Measurements from ENCODE around the gene RPL3. TPM values are rescaled to one million over a fixed set of nuclear protein-coding genes. Genes with fewer than 3 reads are reported as not detected.
"Not testable (repeated sequence)": the region's sequence is repeated elsewhere in the genome, so short reads cannot be mapped to it uniquely, and the experiment has no call there.

Gene RPL3
- total RNA-seq, 1 experiment from 2014 or later, result 6,349 TPM

DNA sequence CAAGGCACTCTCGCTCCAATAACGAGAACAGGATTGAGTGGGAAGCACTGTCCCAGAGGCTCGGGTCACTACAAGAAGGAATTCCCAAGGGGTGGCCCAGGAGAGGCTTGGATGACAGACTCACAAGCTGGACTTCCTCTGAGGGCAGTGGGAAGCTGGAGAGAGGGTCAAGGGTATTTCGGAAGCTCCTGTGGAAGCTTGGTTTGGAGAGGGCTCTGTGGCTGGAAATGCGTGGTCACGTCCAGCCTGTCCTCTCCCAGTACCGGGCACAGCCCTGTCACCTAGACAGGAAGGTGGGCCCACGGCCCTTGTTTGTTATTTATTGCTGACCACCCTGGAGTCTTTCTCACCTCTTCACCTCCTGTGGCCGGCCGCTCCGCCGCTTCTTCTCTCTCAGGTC is 35.7 kb upstream of the RPL3 start:
- in situ Hi-C loops (cut with HindIII; ENCODE audit: low sequenced_read_pairs), result loop anchor here (10.0 kb wide), 1 partner anchor 50 kb away; no protein-coding TSS in a partner anchor

DNA sequence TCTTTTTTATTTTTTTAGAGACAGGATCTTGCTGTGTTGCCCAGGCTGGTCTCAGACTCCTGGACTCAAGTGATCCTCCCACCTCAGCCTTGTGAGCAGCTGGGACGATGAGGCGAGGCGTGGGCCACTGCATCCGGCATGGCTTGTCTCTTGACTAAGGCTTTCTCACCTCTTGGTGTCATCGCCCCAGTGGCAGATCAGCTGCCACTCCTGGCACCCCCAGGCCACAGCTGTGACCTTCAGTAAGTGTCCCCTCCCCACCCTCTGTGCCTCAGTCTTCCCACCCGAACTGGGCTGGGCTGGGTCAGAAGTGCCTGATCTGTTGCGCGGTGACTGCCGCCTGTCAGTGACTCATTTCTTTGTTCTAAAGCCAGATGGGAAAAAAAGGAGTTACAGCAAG is 33.9 kb upstream of the RPL3 start:
- no peak for DNase-seq (ENCODE audit: low spot score)
- in situ Hi-C loops (cut with HindIII; ENCODE audit: low sequenced_read_pairs), result loop anchor here (10.0 kb wide), 1 partner anchor 51 kb away; no protein-coding TSS in a partner anchor

More for the DNA sequence above, 35.7 kb upstream of the RPL3 start:
- peak; percentile 46 for DNase-seq (ENCODE audit: low spot score)

DNA sequence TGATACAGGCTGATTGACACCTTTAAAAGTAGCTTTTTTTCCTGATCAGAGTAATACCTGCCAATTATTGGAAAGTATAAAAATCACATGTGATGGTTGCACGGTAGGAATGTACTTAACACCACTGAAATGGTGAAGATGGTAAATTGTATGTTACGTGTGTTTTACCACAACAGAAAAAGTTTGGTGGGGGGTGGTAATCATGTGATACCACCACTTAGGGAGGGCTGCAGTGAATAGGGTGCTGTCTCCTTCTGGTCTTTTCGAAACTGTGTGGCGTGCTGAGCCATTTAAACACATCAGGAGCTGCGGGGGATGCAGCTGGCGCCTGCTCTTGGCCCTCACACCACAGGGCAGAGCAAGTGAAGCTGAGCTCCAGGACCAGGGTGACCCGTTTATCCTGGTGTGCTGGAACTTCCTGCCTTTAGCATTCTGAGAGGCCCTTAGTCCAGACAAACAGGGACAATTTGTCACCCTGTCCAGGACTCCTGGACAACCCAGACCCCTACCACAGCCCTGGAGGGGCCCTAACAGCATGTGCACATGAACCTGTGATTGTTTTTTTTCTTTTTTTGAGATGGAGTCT is 33.0 kb upstream of the RPL3 start:
- in situ Hi-C loops (cut with HindIII; ENCODE audit: low sequenced_read_pairs), result loop anchor here (10.0 kb wide), 1 partner anchor 52 kb away; no protein-coding TSS in a partner anchor

DNA sequence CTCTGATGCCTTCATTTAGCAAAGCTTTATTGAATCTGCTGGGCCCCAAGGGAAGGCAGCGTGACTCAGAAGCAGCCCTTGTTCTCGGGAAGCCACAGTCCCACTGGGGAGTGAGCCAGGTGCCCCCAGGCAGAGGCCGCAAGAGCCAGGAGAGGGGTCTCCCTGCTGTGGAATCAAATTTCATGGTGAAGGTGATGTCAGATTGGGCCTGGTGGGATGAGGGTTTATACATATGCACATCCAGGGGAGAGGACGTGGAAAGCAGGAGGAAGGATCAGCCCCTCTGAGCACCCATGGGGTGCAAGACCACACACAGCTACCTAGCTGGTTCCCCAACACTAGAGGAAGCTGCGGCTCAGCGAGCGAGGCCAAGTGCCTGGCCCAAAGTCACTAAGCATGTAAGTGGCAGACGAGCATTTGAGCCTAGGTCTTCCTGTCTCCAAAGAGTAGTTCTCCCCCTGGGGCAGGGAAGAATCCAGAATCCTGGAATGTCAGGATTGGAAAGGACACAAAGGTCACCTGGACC is 32.3 kb upstream of the RPL3 start:
- in situ Hi-C loops (cut with HindIII; ENCODE audit: low sequenced_read_pairs), result loop anchor here (10.0 kb wide), 1 partner anchor 53 kb away; no protein-coding TSS in a partner anchor
- peak; percentile 62 for DNase-seq (ENCODE audit: low spot score)

More for the DNA sequence above, 33.0 kb upstream of the RPL3 start:
- no peak for DNase-seq (ENCODE audit: low spot score)

DNA sequence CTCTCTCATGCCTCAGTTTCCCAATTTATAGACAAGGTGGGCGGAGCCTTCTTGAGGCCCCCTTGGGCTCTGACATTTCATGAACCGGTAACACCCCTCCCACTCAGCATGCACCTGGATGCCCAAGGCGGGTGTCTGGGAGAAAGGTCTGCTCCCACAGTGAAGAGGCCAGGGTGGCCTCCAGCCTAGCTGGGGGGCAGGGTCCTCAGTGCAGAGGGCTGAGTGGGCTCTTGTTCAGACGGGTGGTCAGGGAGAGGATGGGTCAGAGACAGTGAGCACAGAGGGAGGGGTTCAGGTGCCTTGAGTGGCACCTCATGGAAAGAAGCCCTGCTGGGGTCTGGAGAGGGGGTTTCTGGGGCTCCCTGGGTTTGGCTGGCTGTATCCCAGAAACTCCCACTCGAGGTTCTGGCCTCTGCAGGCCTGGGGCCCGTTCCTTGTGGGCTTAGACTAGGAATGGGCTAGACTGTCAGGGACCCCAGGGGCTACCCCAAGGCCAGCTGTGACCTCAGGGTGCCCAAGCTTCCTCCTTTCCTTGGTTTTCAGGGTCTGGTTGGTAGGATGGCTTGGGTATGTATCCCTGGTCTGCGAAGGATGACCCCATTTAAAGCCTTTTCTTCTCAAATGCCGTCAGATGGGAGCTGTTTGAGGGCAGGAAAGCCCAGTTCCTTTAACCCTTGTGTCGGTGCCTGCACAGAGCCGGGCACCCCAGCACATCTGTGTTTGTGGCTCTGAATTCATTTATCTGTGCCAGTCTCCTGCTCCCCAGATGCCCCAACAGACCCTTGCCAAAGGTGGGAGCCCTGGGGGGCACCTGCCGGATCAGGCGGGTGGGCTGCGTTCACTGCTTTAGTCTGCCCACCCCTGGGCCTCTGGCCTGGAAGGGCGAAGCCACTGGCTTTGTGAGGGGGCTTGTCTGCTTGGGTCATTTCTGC is 31.6 kb upstream of the RPL3 start:
- DNase-seq (ENCODE audit: low spot score), result no peak
- in situ Hi-C loops (cut with HindIII; ENCODE audit: low sequenced_read_pairs), result loop anchor here (10.0 kb wide), 1 partner anchor 54 kb away; no protein-coding TSS in a partner anchor

DNA sequence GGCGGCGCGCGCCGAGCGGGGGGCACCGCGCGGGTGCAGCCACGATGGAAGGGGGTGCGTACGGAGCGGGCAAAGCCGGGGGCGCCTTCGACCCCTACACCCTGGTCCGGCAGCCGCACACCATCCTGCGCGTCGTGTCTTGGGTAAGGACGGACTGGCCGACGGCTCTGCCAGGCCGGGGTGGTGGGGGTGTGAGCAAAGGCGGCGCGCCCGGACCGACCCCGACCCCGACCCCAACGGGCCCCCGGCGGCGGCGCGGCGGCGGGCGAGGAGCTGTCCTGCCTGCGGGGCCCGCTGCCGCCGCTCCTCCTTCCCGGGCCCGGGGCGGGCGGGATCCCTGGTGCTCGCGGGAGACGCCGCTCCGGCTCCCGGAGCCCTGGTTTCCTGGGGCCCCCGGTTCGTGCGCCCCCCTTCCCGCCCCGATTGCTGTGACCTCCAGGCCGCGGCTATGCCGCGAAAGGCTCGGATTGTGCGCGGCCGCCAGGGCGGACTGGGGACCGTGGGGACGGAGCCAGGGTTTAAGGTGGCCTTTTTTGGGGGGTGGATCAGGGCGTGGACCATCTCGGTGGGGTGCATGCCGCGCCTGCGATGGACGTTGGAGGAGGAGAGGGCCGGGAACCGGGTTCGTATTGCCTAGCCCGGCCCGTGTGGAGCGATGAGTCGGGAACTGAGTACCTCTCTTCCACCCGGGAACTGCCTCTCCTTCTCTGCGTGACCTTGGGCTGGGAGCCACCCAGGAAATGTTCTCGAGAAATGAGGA is 30.7 kb upstream of the RPL3 start, which contains the start of gene SYNGR1:
Gene SYNGR1 (plus strand): TSS at position 25 of the 760 bp plus-strand sequence. CDS start 20 bp downstream, at position 45.
- in situ Hi-C loops (cut with HindIII; ENCODE audit: low sequenced_read_pairs), result loop anchor here (10.0 kb wide), 1 partner anchor 55 kb away; no protein-coding TSS in a partner anchor
- DNase-seq (ENCODE audit: low spot score), result peak; percentile 61

DNA sequence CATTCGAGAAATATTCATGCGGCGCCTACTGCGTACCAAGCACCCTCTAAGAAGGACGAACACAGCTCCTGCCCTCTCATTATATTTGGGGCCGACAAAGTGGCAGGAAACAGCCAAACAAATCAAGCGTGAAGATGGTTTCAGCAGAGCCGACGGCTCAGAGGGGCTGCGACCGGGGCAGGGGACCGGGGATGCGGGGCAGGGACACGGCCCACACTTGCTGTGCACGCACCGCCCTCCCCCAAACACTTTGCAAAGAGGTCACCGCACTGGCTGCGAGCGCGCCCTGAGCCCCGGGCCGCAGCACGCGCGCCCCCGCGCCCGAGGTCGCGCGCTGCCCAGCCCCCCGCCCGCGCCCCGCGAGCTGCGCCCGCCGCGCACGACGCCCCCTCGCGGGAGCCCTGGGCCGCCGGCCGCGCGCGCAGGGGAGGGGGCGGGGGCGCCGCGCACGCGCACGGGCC is 30.1 kb upstream of the RPL3 start:
- in situ Hi-C loops (cut with HindIII; ENCODE audit: low sequenced_read_pairs), result no loop called here
- DNase-seq (ENCODE audit: low spot score), result peak; percentile 62

DNA sequence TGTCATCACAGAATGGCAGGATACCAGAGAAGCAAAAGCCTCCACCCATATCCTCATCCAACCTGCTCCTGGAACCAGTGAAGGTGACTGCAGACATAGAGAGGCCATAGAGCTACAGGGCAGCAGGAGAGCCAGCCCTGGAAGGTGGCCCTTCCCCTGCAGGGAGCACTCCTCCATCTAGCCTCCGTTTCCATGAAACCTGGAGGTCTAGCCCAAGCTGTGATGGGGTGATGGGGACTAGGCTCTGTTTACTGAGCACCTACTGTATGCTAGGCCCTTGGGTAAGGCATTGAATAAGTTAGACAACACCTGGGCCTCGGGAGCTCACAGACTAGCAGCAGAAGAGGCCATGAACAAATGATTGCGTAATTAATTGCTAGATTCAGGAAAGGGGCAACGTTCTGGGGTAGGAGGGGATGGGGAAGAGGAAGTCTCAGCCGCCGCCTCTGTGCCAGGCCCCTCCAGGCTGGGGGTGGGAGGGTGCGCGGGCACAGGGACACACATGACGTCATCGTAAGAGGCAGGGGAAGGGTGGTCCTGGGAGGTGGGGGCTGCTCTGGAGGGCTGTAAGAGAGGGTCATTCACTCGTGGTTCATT is 29.6 kb upstream of the RPL3 start:
- in situ Hi-C loops (cut with HindIII; ENCODE audit: low sequenced_read_pairs), result no loop called here
- peak; percentile 52 for DNase-seq (ENCODE audit: low spot score)

DNA sequence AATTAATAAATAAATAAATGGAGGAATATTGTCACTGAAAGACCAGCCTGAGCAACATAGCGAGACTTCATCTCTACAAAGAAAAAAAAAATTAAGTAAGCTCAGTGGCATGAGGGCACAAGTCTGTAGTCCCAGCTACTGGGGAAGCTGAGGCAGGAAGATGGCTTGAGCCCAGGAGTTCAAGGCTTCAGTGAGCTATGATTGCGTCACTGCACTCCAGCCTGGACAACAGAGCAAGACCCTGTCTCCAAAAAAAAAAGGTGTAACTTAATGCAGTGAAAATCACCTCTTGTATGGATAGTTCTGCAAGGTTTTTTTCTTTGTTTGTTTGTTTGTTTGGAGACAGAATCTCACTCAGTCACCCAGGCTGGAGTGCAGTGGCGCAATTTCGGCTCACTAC is 25.8 kb upstream of the RPL3 start:
- DNase-seq (ENCODE audit: low spot score), result no peak
- in situ Hi-C loops (cut with HindIII; ENCODE audit: low sequenced_read_pairs), result no loop called here

DNA sequence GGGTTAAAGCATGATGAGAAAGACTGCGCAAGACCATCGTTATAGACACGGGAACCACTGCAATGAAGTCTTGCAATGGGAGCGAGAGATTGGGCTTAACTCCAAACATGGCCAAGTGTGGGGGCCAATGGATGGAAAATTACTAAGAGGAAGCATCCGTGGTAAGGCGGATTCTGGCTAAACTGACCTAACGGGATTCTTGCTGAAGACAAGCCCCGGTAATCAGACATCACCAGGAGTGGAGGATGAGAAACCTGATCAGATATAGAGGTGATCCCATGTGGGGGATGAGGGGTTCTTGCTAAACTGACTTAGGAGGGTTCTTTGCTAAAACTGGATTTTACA is 24.6 kb upstream of the RPL3 start:
- in situ Hi-C loops (cut with HindIII; ENCODE audit: low sequenced_read_pairs), result no loop called here
- peak; percentile 75 for DNase-seq (ENCODE audit: low spot score)

DNA sequence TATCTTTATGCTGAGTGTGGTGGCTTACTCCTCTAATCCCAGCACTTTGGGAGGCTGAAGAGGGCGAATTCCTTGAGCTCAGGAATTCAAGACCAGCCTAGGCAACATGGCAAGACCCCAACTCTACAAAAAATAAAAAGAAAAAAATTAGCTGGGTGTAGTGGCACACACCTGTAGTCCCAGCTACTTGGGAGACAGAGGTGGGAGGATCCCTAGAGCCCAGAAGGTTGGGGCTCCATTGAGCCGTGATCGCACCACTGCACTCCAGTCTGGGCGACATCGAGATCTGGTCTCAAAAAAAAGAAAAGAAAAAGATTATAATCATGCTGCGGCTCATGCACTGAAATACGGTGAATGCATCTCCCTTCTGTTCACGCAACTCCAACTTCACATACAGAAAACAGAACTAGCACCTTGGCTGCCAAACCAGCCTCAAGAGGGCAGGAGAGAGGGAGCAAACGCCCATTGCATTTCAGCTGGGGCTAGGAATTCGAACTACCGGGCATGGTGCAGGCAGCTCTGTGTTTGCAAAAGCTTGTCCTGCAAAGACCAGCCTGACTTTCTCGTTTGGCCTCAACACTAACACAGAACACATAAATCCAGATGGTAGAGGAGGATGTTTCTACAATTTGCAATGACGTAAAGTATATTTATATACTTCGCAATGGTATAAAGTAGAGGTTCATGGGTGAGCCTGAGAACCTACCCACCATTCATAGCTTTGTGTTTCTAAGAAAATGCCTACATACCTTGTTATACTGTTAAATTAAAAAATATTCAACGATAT is 24.0 kb upstream of the RPL3 start:
- in situ Hi-C loops (cut with HindIII; ENCODE audit: low sequenced_read_pairs), result no loop called here
- peak; percentile 95 for DNase-seq (ENCODE audit: low spot score)

DNA sequence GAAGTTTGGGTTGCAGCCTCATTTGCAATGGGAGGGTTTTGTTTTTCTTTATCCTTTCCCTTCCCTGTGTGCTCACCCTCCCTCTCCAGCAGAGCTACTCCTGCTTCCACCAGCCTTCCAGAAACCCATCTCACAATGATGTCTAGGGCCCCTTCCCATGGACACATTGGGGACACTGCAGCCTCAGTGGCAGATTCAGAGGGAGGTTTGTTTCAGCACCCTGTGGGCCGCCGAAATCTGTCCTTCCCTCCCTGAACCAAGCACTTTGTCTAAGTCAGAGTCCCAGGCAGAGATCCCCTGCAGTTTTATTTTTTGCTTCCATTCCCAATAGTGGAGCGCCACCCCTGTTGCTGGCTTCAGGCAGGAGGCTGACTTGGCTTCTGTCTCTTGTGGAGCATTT is 21.8 kb upstream of the RPL3 start:
- DNase-seq (ENCODE audit: low spot score), result no peak
- in situ Hi-C loops (cut with HindIII; ENCODE audit: low sequenced_read_pairs), result no loop called here

DNA sequence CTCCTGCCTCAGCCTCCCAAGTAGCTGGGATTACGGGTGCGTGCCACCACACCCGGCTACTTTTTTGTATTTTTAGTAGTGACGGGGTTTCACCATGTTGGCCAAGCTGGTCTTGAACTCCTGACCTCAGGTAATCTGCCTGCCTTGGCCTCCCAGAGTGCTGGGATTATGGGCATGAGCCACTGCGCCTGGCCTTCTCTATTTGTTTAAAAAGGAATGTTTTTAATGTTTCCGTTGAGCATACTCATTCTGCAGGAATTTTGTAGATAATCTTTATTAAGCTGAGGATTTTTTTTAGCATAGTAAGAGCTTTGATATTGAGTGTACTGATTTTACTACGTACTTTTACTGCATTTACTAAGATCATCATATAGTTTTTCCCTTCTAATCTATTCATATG is 20.4 kb upstream of the RPL3 start:
- DNase-seq (ENCODE audit: low spot score); in situ Hi-C loops (cut with HindIII; ENCODE audit: low sequenced_read_pairs): not testable (repeated sequence)

DNA sequence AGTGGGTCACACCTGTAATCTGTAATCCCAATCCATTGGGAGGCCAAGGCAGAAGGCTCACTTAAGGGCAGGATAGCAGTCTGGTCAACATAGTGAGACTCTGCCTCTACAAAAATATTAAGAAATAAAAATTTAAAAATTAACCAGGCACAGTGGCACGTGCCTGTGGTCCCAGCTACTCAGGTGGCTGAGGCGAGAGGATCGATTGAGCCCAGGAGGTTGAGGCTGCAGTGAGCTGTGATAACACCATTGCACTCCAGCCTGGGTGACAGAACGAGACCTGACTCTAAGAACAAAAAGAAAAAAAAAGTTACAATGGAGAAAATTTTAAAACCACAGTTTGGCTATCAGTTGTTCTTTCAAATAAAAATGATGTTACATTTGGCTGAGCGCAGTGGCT is 17.0 kb upstream of the RPL3 start:
- in situ Hi-C loops (cut with HindIII; ENCODE audit: low sequenced_read_pairs), result no loop called here
- no peak for DNase-seq (ENCODE audit: low spot score)

DNA sequence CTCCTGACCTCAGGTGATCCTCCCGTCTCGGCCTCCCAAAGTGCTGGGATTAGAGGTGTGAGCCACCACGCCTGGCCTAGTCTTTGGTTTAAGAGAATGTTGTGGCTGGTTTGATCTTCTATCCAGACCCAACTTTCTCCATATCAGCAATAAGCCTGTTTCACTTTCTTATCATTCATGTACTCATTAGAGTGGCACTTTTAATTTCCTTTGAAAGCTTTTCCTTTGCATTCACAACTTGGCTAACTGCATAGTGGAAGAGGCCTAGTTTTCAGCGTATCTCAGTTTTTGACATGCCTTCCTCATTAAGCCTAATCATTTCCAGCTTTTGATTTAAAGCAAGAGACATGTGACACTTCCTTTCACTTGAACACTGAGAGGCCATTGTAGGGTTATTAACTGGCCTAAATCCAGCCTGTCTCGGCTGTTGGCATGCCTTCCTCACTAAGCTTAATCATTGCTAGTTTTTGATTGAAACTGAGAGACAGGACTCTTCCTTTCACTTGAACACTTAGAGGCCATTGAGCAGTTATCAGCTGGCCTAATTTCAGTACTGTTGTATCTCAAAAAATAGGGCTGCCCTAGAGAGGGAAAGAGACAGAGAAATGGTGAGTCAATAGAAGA is 13.1 kb upstream of the RPL3 start:
- in situ Hi-C loops (cut with HindIII; ENCODE audit: low sequenced_read_pairs), result no loop called here

DNA sequence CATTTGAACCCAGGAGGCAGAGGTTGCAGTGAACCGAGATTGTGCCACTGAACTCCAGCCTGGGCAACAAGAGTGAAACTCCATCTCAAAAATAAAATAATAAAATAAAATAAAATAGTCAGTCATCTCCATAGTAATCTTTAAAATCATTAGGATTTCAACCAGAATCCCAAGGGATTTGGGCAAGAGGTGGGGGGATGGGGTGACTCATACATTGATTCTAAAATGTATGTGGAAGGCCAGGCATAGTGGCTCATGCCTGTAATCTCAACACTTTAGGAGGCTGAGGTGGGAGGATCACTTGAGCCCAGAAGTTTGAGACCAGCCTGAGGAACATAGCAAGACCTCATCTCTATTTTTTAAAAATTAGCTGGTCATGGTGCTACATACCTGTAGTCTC is 11.1 kb upstream of the RPL3 start:
- in situ Hi-C loops (cut with HindIII; ENCODE audit: low sequenced_read_pairs); DNase-seq (ENCODE audit: low spot score): not testable (repeated sequence)

More for the DNA sequence above, 13.1 kb upstream of the RPL3 start:
- DNase-seq (ENCODE audit: low spot score), result no peak

DNA sequence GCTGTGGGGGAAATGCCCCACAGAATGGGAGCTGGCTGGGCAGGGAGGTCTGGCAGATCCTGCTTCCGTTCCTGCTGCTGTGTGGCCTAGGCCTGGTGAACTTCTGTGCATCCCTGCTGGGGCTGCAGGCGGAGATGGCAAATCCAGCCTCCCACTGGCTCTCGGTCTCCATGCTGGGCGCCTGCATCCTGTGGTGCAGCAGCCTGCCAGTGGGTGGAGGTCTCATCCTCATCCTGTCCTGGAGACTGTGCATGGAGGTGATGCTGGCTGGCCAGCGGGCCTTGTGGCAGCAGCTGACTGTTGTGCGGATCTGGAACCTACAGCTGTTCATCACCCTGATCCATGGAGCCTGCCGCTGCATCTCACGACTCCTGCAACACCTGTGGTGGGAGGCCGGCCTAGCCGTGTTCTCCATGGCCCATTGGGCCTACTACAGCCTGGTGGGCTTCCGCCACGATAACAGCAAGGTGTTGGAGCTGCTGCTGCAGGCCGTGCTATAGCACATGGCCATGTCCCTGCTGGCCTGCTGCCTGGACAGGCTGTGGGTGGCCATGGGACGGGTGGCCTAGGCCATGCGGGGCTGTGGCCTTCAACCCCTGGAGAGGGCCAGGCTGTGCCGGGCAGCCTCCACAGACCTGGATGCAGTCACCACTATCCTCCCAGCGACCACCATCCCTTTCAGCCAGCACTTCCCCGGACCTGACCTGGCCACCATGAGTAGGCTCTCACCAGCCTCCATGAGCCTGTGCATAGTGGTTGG is 8.8 kb upstream of the RPL3 start:
- in situ Hi-C loops (cut with HindIII; ENCODE audit: low sequenced_read_pairs), result no loop called here

More for the DNA sequence above, 8.8 kb upstream of the RPL3 start:
- no peak for DNase-seq (ENCODE audit: low spot score)

All from G401 (cell line).